GM12801 (cell line): ENCODE results near the gene KCNN3.

Experiments
- TF ChIP-seq, protein P1 (sequence below): IDR thresholded peaks from one replicate; pipeline ENCODE4 v1.5.1; 2011; ENCODE audit warnings: control low read depth; ENCODE audit not compliant: insufficient read length; ENCODE audit errors: extremely low read depth

Gene KCNN3

DNA sequence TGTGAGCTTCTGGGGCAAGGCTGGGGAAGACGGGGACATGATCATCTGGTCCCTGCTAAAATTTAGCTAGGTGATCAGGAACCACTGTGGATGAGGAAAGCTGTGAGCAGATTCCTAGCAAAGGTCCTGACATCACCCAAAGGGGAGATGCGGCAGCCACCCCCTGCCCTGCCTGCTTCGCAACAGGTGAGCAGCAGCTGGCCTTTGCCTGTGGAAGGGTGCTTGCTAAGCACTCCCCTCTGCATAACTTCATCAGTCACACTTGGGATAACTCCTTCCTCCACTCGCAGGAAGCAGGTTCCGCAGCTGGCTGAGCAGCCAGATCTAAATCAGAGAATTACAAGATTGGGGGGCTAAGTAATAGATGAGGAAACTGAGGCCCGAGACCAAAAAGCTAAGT is 51.2 kb downstream of the KCNN3 start:
- TF ChIP-seq, protein P1, sequence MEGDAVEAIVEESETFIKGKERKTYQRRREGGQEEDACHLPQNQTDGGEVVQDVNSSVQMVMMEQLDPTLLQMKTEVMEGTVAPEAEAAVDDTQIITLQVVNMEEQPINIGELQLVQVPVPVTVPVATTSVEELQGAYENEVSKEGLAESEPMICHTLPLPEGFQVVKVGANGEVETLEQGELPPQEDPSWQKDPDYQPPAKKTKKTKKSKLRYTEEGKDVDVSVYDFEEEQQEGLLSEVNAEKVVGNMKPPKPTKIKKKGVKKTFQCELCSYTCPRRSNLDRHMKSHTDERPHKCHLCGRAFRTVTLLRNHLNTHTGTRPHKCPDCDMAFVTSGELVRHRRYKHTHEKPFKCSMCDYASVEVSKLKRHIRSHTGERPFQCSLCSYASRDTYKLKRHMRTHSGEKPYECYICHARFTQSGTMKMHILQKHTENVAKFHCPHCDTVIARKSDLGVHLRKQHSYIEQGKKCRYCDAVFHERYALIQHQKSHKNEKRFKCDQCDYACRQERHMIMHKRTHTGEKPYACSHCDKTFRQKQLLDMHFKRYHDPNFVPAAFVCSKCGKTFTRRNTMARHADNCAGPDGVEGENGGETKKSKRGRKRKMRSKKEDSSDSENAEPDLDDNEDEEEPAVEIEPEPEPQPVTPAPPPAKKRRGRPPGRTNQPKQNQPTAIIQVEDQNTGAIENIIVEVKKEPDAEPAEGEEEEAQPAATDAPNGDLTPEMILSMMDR: no peak

DNA sequence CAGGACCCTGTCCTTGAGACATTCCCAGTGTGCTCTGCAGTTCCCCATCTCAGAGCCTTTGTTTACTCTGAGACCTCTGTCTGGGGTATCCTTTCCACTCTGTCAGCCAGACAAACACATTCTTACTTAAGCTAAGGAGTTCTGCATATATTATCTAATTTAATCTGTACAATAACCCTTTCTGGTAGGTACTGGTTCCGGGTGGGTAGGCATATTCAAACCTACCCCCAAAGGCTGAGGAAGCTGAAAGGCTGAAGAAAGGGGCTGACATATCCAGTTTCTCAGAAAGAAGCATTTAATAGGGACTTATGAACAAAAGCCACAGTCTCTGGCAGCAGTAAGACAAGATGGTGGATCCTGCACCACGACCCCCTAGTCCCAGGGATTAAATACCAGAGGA is 53.1 kb downstream of the KCNN3 start:
- TF ChIP-seq, protein P1: no peak

DNA sequence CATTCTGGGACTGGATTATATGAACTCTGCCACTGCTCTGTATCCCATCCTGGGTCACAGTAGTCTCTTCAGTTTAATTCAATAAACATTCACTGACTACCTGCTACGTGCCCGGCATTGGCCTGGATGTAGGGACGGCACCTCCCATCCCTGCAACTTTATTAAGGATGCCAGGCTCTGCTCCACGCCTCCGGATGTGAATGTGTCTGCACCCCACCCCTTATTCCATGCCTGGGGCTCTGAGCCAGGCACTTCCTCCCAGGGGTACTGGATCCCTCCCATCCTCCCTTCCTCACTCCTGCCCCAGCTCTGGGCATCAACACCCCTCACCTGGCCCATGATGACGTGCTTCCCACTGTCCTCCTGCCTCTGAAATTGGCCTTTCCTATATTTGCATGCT is 53.7 kb downstream of the KCNN3 start:
- TF ChIP-seq, protein P1: no peak

DNA sequence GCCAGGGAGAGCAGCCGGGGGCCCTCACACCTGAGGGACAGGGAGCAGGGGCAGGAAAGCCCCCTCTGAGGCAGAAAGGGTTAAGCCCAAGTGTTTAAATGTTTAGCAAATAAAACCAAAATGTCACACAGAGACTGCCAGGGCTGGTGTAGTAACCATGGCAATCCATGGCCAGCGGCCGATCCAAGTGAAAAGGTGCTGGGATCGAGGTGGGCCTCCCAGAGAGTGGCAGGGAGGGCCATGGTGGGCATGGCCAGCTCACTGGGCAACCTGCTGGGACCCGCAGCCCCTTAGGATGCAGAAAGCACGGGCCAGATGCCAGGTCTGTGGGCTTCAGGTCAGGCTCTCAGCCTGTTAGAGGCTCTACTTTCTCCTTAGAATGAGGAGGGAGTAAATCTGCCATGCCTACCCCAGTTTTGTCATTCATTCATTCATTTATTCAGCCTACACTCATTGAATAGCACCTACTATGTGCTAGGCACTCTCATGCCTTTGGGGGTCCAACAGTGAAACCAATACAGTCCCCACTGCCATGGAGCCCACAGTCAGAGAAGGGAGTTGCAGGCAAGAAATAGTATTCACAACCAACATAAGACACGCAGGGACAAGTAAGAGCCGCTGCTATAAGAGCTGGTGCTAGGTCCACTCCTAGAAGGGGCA is 56.1 kb downstream of the KCNN3 start:
- TF ChIP-seq, protein P1: no peak

DNA sequence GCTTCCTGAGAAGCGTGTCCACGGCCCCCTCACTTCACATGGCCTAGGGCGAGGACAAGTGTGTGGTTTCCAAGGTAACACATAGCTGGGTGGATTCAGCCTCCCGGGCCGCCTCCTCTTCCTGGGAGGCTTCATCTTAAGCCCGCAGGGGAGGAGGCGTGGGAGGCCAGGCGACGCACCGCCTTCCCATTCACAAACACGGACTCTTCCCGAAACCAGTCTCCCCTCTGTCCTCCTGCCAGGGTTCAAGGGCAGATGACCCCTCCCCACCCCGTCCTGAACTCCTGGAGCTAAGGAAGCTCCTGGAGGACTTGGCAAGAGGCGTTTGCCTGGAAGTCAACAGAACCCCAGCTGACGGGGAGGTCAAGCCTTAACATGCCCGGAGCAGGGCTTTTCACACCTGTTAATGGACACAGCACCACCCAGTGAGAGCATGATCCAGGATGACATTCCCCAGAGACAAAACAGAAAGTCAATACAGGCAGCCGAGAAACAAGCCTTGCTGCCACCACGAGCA is 56.7 kb downstream of the KCNN3 start:
- TF ChIP-seq, protein P1: no peak

DNA sequence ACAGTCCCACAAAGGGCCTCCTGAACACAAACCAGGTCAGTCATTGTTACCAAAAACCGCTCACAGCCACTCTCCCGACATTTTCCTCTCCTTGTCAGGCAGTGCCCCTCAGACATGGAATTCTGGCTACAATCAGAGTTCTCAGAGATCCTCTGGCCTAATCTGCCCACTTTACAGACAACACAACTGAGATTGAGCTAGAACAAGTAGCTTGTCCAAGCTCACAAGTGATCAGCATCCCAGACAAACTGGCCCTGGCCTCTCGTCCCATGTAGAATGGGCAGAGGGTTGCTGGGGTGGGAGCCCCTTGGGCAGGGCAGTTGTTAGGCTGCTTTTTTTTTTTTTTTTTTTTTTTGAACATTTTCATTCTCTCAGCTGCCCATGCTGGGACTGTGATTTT is 57.2 kb downstream of the KCNN3 start:
- TF ChIP-seq, protein P1: no peak

DNA sequence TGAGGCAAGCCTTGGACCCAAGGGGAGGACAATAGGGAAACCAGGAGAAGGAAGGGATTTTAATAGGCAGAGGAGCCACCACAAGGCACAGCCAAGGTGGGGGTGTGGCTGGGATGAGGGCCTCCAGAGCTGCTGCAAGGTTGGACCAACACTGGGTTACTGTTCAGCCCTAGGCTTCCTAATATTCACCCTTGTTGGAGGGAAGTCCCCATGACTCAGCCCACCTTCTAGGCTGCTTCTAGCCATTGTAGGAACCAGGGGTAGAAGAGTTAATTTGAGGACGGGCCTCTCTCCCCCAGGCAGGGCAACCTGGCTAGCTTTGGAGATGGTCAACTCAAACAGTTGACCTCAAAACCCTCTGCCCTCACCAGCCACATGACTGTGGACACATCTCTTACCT is 59.5 kb downstream of the KCNN3 start:
- TF ChIP-seq, protein P1: no peak
